Epithelial cell of prostate (primary cell): ENCODE data around the gene S100A13.
"Not testable (repeated sequence)": the region's sequence is repeated elsewhere in the genome, so short reads cannot be mapped to it uniquely, and the experiment has no call there.

Experiments
- DNase-seq: peaks from one replicate; pipeline ENCODE4 v3.0.0-alpha.2; 2011; ENCODE audit warnings: low read depth, low spot score
- H3K27ac ChIP-seq: fragments of 450-650 bp; 2 replicates; pipeline ENCODE4 v1.5.1; 2017; ENCODE audit warnings: mild to moderate bottlenecking

Gene S100A13

GRCh38 chr1:153577138-153577537 lies 50.2 kb downstream of the S100A13 start:
- no peak overlapping the region for H3K27ac ChIP-seq
- no peak for DNase-seq

GRCh38 chr1:153575497-153575896 lies 51.8 kb downstream of the S100A13 start:
- not testable (repeated sequence) for H3K27ac ChIP-seq, DNase-seq

- not testable (repeated sequence) for DNase-seq, H3K27ac ChIP-seq
Measured at GRCh38 chr1:153575081-153575491, 52.2 kb downstream of the S100A13 start.

- DNase-seq = no peak
- H3K27ac ChIP-seq = peak overlapping the region; percentile 95
Measured at GRCh38 chr1:153573351-153573750, 54.0 kb downstream of the S100A13 start.

- peak; percentile 77 for DNase-seq
- H3K27ac ChIP-seq = peak overlapping the region; percentile 95
Measured at GRCh38 chr1:153572569-153573015, 54.7 kb downstream of the S100A13 start.

GRCh38 chr1:153571706-153572105 lies 55.6 kb downstream of the S100A13 start:
- DNase-seq = no peak
- peak overlapping the region; percentile 95 for H3K27ac ChIP-seq

- no peak for DNase-seq
- no peak overlapping the region for H3K27ac ChIP-seq
Measured at GRCh38 chr1:153570874-153571273, 56.4 kb downstream of the S100A13 start.

- H3K27ac ChIP-seq = peak overlapping the region; percentile 100
- DNase-seq = no peak
Measured at GRCh38 chr1:153569465-153569864, 57.8 kb downstream of the S100A13 start.
